Measurements from ENCODE around the gene TPP2. TPM values are rescaled to one million over a fixed set of nuclear protein-coding genes. Genes with fewer than 3 reads are reported as not detected.

Gene TPP2
- total RNA-seq, 1 experiment from 2014 or later, result 54.4 TPM

GRCh38 chr13:102677122-102677521 lies 80.3 kb downstream of the TPP2 start:
- no TSS peak for BruUV-seq (replicated peaks)
- POLR2A ChIA-PET (ENCODE audit: low non-redundant PET), result no interaction called here

DNA sequence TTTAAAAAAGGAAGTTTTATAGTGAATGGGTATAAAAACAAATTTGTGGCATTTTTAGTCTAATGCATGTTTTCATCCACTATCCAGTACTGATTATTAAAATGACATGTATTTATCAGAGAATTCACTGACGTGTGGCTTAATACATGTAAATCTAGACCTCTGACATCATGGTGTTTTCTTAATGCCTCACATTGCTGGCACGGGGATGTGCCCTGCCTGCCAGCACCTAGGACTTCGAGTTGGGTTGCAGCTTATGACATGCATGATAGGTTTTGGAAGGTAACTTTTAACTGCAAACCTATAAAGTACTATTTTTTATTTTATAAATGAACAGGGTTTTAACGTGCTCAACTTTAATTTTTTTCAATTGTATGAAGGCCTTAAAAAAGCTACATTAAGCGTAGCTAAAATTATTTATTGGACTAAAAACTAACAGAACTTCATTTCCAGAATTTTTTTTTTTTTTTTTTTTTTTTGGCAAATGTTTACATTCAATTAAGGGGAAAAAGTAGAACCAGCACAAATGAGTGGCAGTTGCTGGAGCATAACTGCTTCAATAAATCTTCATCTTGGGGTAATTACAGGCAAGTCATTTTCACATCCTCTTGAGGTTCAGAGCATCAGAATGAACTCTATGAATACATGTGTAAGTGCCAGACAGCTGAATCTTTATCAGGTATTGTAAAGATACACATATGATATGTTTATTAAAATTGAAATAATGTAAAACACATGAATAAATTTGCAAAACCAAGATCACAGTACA lies 81.7 kb downstream of the TPP2 start:
- no peaks in the 10 kb centered on the region for H3K27me3 ChIP-seq (replicated peaks; ENCODE audit: insufficient read depth, low read depth, low read length, poor library complexity)
- POLR2A ChIA-PET (ENCODE audit: low non-redundant PET), result no interaction called here
- intact Hi-C loops (cut with micrococcal nuclease; ENCODE audit: unreplicated experiment), result no loop called here
- DNase-seq (ENCODE audit: low spot score), result no peak
- H3K36me3 ChIP-seq (ENCODE audit: insufficient read depth, low read length, poor library complexity, severe bottlenecking), result peaks cover 37% of the 10 kb centered on the region
- no peak overlapping the region for H3K27ac ChIP-seq (ENCODE audit: low read depth, low read length, poor library complexity, severe bottlenecking)
- BruUV-seq (replicated peaks), result TSS peak; percentile 22
- no peaks in the 10 kb centered on the region for H3K9me3 ChIP-seq (ENCODE audit: low read depth, low read length, poor library complexity, severe bottlenecking)
- TF ChIP-seq CTCF (conservative IDR thresholded peaks at IDR 0.05; ENCODE audit: low read depth, low read length), result no peak
- TF ChIP-seq EZH2 (IDR thresholded peaks at IDR 0.05; ENCODE audit: borderline replicate concordance, low read depth, low read length, poor library complexity, severe bottlenecking), result no peak
- CTCF ChIA-PET, result no interaction called here
- no peak overlapping the region for H3K4me3 ChIP-seq (ENCODE audit: low read depth, low read length, poor library complexity, severe bottlenecking)
- H3K4me1 ChIP-seq (ENCODE audit: insufficient read depth, low read length, poor library complexity, severe bottlenecking), result no peaks in the 10 kb centered on the region

More at GRCh38 chr13:102677122-102677521, 80.3 kb downstream of the TPP2 start:
- Histone ChIP-seq H3K36me3 (ENCODE audit: insufficient read depth, low read length, poor library complexity, severe bottlenecking) (peaks cover 37% of the 10 kb centered on the region), H3K4me3 (ENCODE audit: low read depth, low read length, poor library complexity, severe bottlenecking) (no peak overlapping the region), H3K27me3 (replicated peaks; ENCODE audit: insufficient read depth, low read depth, low read length, poor library complexity) (no peaks in the 10 kb centered on the region), H3K9me3 (ENCODE audit: low read depth, low read length, poor library complexity, severe bottlenecking) (no peaks in the 10 kb centered on the region), H3K27ac (ENCODE audit: low read depth, low read length, poor library complexity, severe bottlenecking) (no peak overlapping the region), H3K4me1 (ENCODE audit: insufficient read depth, low read length, poor library complexity, severe bottlenecking) (no peaks in the 10 kb centered on the region)
- TF ChIP-seq EZH2 (IDR thresholded peaks at IDR 0.05; ENCODE audit: borderline replicate concordance, low read depth, low read length, poor library complexity, severe bottlenecking), result no peak
- no peak for TF ChIP-seq CTCF (conservative IDR thresholded peaks at IDR 0.05; ENCODE audit: low read depth, low read length)
- intact Hi-C loops (cut with micrococcal nuclease; ENCODE audit: unreplicated experiment), result no loop called here
- DNase-seq (ENCODE audit: low spot score), result no peak
- CTCF ChIA-PET, result no interaction called here

- Histone ChIP-seq H3K9me3 (ENCODE audit: low read depth, low read length, poor library complexity, severe bottlenecking) (no peaks in the 10 kb centered on the region), H3K4me3 (ENCODE audit: low read depth, low read length, poor library complexity, severe bottlenecking) (no peak overlapping the region), H3K36me3 (ENCODE audit: insufficient read depth, low read length, poor library complexity, severe bottlenecking) (peaks cover 37% of the 10 kb centered on the region), H3K27me3 (replicated peaks; ENCODE audit: insufficient read depth, low read depth, low read length, poor library complexity) (no peaks in the 10 kb centered on the region), H3K4me1 (ENCODE audit: insufficient read depth, low read length, poor library complexity, severe bottlenecking) (no peaks in the 10 kb centered on the region), H3K27ac (ENCODE audit: low read depth, low read length, poor library complexity, severe bottlenecking) (no peak overlapping the region)
- ChIA-PET CTCF (no interaction called here), POLR2A (ENCODE audit: low non-redundant PET) (no interaction called here)
- no TSS peak for BruUV-seq (replicated peaks)
- TF ChIP-seq EZH2 (IDR thresholded peaks at IDR 0.05; ENCODE audit: borderline replicate concordance, low read depth, low read length, poor library complexity, severe bottlenecking), result no peak
- TF ChIP-seq CTCF (conservative IDR thresholded peaks at IDR 0.05; ENCODE audit: low read depth, low read length), result no peak
- no peak for DNase-seq (ENCODE audit: low spot score)
- intact Hi-C loops (cut with micrococcal nuclease; ENCODE audit: unreplicated experiment), result no loop called here
Observed at GRCh38 chr13:102679449-102680132, 82.8 kb downstream of the TPP2 start.

All from A673 (cell line).